Pulmonary artery endothelial cell (primary cell): ENCODE results near the gene PLEKHG2. TPM values are rescaled to one million over a fixed set of nuclear protein-coding genes. Genes with fewer than 3 reads are reported as not detected.

Experiments used
- total RNA-seq: library from RNA; depleted of rRNA; stranded (reverse); fragments of >200 nt; gene quantifications from 2 replicates; pipeline ENCODE4 v1.2.3, GENCODE V29; 2014

The PLEKHG2 gene
- total RNA-seq, 1 donor from 2014 or later, result 13.2 TPM

Other genes starting within 250 kb of the PLEKHG2 start
- not detected in 2 replicates for gene NCCRP1, start 215.7 kb upstream of the PLEKHG2 start, total RNA-seq
- gene SYCN, start 208.4 kb upstream of the PLEKHG2 start, total RNA-seq, result not detected in 2 replicates
- gene IFNL3, start 167.7 kb upstream of the PLEKHG2 start, total RNA-seq, result not detected in 2 replicates
- gene IFNL4, start 163.8 kb upstream of the PLEKHG2 start, total RNA-seq, result not detected in 2 replicates
- gene IFNL2, start 144.3 kb upstream of the PLEKHG2 start, total RNA-seq, result not detected in 2 replicates
- not detected in 2 replicates for gene IFNL1, start 116.3 kb upstream of the PLEKHG2 start, total RNA-seq
- 0.04 and 0.07 TPM in 2 replicates for gene LRFN1, start 91.8 kb upstream of the PLEKHG2 start, total RNA-seq
- gene GMFG, start 76.6 kb upstream of the PLEKHG2 start, total RNA-seq, result 6.9 and 19.4 TPM in 2 replicates
- gene SAMD4B, start 70.2 kb upstream of the PLEKHG2 start, total RNA-seq, result 26.4 and 36.7 TPM in 2 replicates
- gene PAF1, start 21.6 kb upstream of the PLEKHG2 start, total RNA-seq, result 42.3 and 55.5 TPM in 2 replicates
- 14.2 and 20.1 TPM in 2 replicates for gene MED29, start 21.3 kb upstream of the PLEKHG2 start, total RNA-seq
- 0.59 and 1.1 TPM in 2 replicates for gene ZFP36, start 5.8 kb upstream of the PLEKHG2 start, total RNA-seq
- gene RPS16, start 23.3 kb downstream of the PLEKHG2 start, total RNA-seq, result 195 and 372 TPM in 2 replicates
- 52.4 and 60.3 TPM in 2 replicates for gene SUPT5H, start 32.9 kb downstream of the PLEKHG2 start, total RNA-seq
- 91.6 and 93.8 TPM in 2 replicates for gene TIMM50, start 68.2 kb downstream of the PLEKHG2 start, total RNA-seq
- gene DLL3, start 86.3 kb downstream of the PLEKHG2 start, total RNA-seq, result 0.25 and 0.53 TPM in 2 replicates
- not detected in 2 replicates for gene SELENOV, start 102.5 kb downstream of the PLEKHG2 start, total RNA-seq
- 3.1 and 4.7 TPM in 2 replicates for gene EID2B, start 120.2 kb downstream of the PLEKHG2 start, total RNA-seq
- 19.2 and 19.6 TPM in 2 replicates for gene EID2, start 127.5 kb downstream of the PLEKHG2 start, total RNA-seq
- not detected in 2 replicates for gene LGALS13, start 189.9 kb downstream of the PLEKHG2 start, total RNA-seq
- not detected in 2 replicates for gene LGALS16, start 243.2 kb downstream of the PLEKHG2 start, total RNA-seq